Ovary (tissue), 3 donors: ENCODE measurements around the gene CYP4F12.

ENCODE experiments used
- CTCF ChIP-seq, 3 donors: fragments of 450-650 bp in 2 of 3; fragments of 200-600 bp in 1 of 3; IDR thresholded peaks; one replicate each; pipeline versions ENCODE4 v1.5.1 to v1.8.0; 2016 to 2022; ENCODE audit warnings: antibody characterized with exemption in 3 of 3, mild to moderate bottlenecking in 1 of 3
- POLR2A ChIP-seq: fragments of 450-650 bp; IDR thresholded peaks from one replicate; pipeline ENCODE4 v1.6.1; 2017; ENCODE audit warnings: antibody characterized with exemption, mild to moderate bottlenecking, moderate library complexity
- donor health status: DM: no; HTN: no; CAD: no.

- TF ChIP-seq CTCF (IDR thresholded peaks at IDR 0.05): no peak
- no peak for TF ChIP-seq POLR2A
Observed at GRCh38 chr19:15740785-15741184, 67.9 kb downstream of the CYP4F12 start.
